Measurements from ENCODE around the gene CYTH3.
"Not testable (repeated sequence)": the region's sequence is repeated elsewhere in the genome, so short reads cannot be mapped to it uniquely, and the experiment has no call there.

Gene CYTH3

DNA sequence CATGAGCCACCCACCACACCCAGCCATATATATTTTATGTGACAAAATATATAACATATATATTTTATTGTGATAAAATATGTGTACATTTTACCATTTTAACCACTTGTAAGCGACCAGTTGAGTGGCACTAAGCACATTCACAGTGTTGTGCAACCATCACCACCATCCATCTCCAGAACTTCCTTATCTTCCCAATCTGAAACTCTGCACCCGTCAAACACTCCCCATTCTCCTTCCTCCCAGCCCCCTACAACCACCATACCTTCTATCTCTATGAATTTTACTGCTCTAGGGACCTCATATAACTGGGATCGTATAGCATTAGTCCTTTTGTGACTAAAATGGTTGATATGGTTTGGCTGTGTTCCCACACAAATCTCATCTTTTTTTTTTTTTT lies 20.8 kb upstream of the CYTH3 start:
- DNase-seq (ENCODE audit: low spot score) = no peak
- no peaks in the 10 kb centered on the region for H3K4me1 ChIP-seq (ENCODE audit: control insufficient read depth in 2 of 2, insufficient read depth in 1 of 2, low read depth in 1 of 2, low read length in 2 of 2)

DNA sequence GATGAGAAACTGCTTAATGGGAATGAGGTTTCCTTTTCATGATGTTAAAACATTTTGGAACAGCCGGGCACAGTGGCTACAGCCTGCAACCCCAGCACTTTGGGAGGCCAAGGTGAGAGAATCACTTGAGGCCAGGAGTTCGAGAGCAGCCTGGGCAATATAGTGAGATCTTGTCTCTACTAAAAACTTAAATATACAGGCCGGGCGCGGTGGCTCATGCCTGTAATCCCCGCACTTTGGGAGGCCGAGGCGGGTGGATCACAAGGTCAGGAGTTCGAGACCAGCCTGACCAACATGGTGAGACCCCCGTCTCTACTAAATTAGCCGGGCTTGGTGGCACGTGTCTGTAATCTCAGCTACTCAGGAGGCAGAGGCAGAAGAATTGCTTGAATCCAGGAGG lies 19.5 kb upstream of the CYTH3 start:
- H2BK15ac ChIP-seq (ENCODE audit: low read length); H4K8ac ChIP-seq (ENCODE audit: low read depth, low read length); H3K4me3 ChIP-seq (ENCODE audit: low read length in 2 of 2); H2BK12ac ChIP-seq (ENCODE audit: low read length); H3K4ac ChIP-seq (ENCODE audit: low read length); H3K79me1 ChIP-seq (ENCODE audit: low read depth, low read length); H3K18ac ChIP-seq (ENCODE audit: low read length); H4K91ac ChIP-seq (ENCODE audit: low read depth, low read length, poor library complexity); H3K4me2 ChIP-seq (ENCODE audit: insufficient read depth, low read length, poor library complexity, severe bottlenecking); H3K27ac ChIP-seq (replicated peaks; ENCODE audit: low read length); H3K36me3 ChIP-seq (replicated peaks in 1 of 2; ENCODE audit: control insufficient read depth in 2 of 2, insufficient read depth in 2 of 2, low read length in 2 of 2); DNase-seq (ENCODE audit: low spot score); H3K9ac ChIP-seq (ENCODE audit: low read depth, low read length, poor library complexity); H3K9me3 ChIP-seq (replicated peaks in 1 of 2; ENCODE audit: control insufficient read depth in 2 of 2, insufficient read depth in 1 of 2, low read depth in 1 of 2, low read length in 2 of 2); H2BK5ac ChIP-seq (ENCODE audit: low read length); H3K4me1 ChIP-seq (ENCODE audit: control insufficient read depth in 2 of 2, insufficient read depth in 1 of 2, low read depth in 1 of 2, low read length in 2 of 2); H2AK5ac ChIP-seq (ENCODE audit: low read depth, low read length); H3K14ac ChIP-seq (ENCODE audit: low read length); H3K23ac ChIP-seq (ENCODE audit: low read depth, low read length, poor library complexity); H2BK120ac ChIP-seq (ENCODE audit: low read depth, low read length); H3K27me3 ChIP-seq (ENCODE audit: control insufficient read depth in 3 of 3, insufficient read depth in 3 of 3, low read depth in 1 of 3, low read length in 3 of 3); H2AFZ ChIP-seq (ENCODE audit: low read length): not testable (repeated sequence)
- no CpG with 5 or more reads among the region's 12 CpGs for WGBS, 2 donors (ENCODE audit: extremely low coverage in 2 of 2, insufficient read length in 2 of 2, insufficient replicate concordance in 1 of 2)

More for the DNA sequence above, 20.8 kb upstream of the CYTH3 start:
- H2AK5ac ChIP-seq (ENCODE audit: low read depth, low read length) = no peak overlapping the region
- H3K9me3 ChIP-seq (replicated peaks in 1 of 2; ENCODE audit: control insufficient read depth in 2 of 2, insufficient read depth in 1 of 2, low read depth in 1 of 2, low read length in 2 of 2) = no peaks in the 10 kb centered on the region
- H2AFZ ChIP-seq (ENCODE audit: low read length) = no peak overlapping the region
- H2BK15ac ChIP-seq (ENCODE audit: low read length) = no peak overlapping the region
- H3K18ac ChIP-seq (ENCODE audit: low read length) = no peak overlapping the region
- H3K4ac ChIP-seq (ENCODE audit: low read length) = no peak overlapping the region
- H3K36me3 ChIP-seq (replicated peaks in 1 of 2; ENCODE audit: control insufficient read depth in 2 of 2, insufficient read depth in 2 of 2, low read length in 2 of 2) = no peaks in the 10 kb centered on the region
- H2BK5ac ChIP-seq (ENCODE audit: low read length) = no peak overlapping the region
- no peak overlapping the region for H3K14ac ChIP-seq (ENCODE audit: low read length)
- no peaks in the 10 kb centered on the region for H3K79me1 ChIP-seq (ENCODE audit: low read depth, low read length)
- no peak overlapping the region for H3K23ac ChIP-seq (ENCODE audit: low read depth, low read length, poor library complexity)
- no peak overlapping the region for H3K27ac ChIP-seq (replicated peaks; ENCODE audit: low read length)
- H2BK12ac ChIP-seq (ENCODE audit: low read length) = no peak overlapping the region
- no CpG with 5 or more reads among the region's 3 CpGs for WGBS, 2 donors (ENCODE audit: extremely low coverage in 2 of 2, insufficient read length in 2 of 2, insufficient replicate concordance in 1 of 2)
- no peak overlapping the region for H4K8ac ChIP-seq (ENCODE audit: low read depth, low read length)
- H3K27me3 ChIP-seq (ENCODE audit: control insufficient read depth in 3 of 3, insufficient read depth in 3 of 3, low read depth in 1 of 3, low read length in 3 of 3) = no peaks in the 10 kb centered on the region
- H4K91ac ChIP-seq (ENCODE audit: low read depth, low read length, poor library complexity) = no peak overlapping the region
- no peak overlapping the region for H3K9ac ChIP-seq (ENCODE audit: low read depth, low read length, poor library complexity)
- no peak overlapping the region for H3K4me3 ChIP-seq (ENCODE audit: low read length in 2 of 2)
- H2BK120ac ChIP-seq (ENCODE audit: low read depth, low read length) = no peak overlapping the region
- no peak overlapping the region for H3K4me2 ChIP-seq (ENCODE audit: insufficient read depth, low read length, poor library complexity, severe bottlenecking)

GRCh38 chr7:6291531-6291930 lies 19.1 kb upstream of the CYTH3 start:
- Histone ChIP-seq H4K8ac (ENCODE audit: low read depth, low read length) (no peak overlapping the region), H3K4me3 (ENCODE audit: low read length in 2 of 2) (no peak overlapping the region), H4K91ac (ENCODE audit: low read depth, low read length, poor library complexity) (no peak overlapping the region), H2BK120ac (ENCODE audit: low read depth, low read length) (no peak overlapping the region), H2BK5ac (ENCODE audit: low read length) (no peak overlapping the region), H2BK12ac (ENCODE audit: low read length) (no peak overlapping the region), H3K4me2 (ENCODE audit: insufficient read depth, low read length, poor library complexity, severe bottlenecking) (no peak overlapping the region), H3K79me1 (ENCODE audit: low read depth, low read length) (no peaks in the 10 kb centered on the region), H3K23ac (ENCODE audit: low read depth, low read length, poor library complexity) (no peak overlapping the region), H2AFZ (ENCODE audit: low read length) (no peak overlapping the region), H2BK15ac (ENCODE audit: low read length) (no peak overlapping the region), H3K4me1 (ENCODE audit: control insufficient read depth in 2 of 2, insufficient read depth in 1 of 2, low read depth in 1 of 2, low read length in 2 of 2) (no peaks in the 10 kb centered on the region), H3K27me3 (ENCODE audit: control insufficient read depth in 3 of 3, insufficient read depth in 3 of 3, low read depth in 1 of 3, low read length in 3 of 3) (no peaks in the 10 kb centered on the region), H3K9ac (ENCODE audit: low read depth, low read length, poor library complexity) (no peak overlapping the region), H3K14ac (ENCODE audit: low read length) (no peak overlapping the region), H3K4ac (ENCODE audit: low read length) (no peak overlapping the region), H3K18ac (ENCODE audit: low read length) (no peak overlapping the region), H3K27ac (replicated peaks; ENCODE audit: low read length) (no peak overlapping the region), H2AK5ac (ENCODE audit: low read depth, low read length) (no peak overlapping the region), H3K36me3 (replicated peaks in 1 of 2; ENCODE audit: control insufficient read depth in 2 of 2, insufficient read depth in 2 of 2, low read length in 2 of 2) (no peaks in the 10 kb centered on the region), H3K9me3 (replicated peaks in 1 of 2; ENCODE audit: control insufficient read depth in 2 of 2, insufficient read depth in 1 of 2, low read depth in 1 of 2, low read length in 2 of 2) (no peaks in the 10 kb centered on the region)
- no peak for DNase-seq (ENCODE audit: low spot score)
- WGBS, 2 donors (ENCODE audit: extremely low coverage in 2 of 2, insufficient read length in 2 of 2, insufficient replicate concordance in 1 of 2) = no CpG with 5 or more reads among the region's 5 CpGs

DNA sequence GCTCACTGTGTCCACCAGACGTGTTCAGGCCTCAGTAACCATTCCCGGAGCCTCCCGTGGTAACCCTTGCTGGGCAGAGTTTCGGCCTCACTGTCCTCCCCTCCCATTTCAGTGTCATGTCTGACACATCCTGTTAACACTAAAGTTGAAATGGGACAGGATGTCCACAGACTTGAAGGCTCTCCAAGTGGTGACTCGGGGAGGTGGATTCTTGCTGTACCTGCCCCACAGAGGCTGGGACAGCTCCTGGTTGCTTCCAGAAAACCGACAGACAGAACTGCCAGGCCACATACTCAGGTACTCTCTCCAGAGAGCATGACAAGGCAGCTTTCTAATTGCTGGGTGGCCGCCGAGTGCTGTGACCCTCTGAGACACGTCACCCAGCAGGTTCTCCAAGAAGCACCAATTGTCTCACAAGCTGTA lies 17.9 kb upstream of the CYTH3 start:
- H2AK5ac ChIP-seq (ENCODE audit: low read depth, low read length) = no peak overlapping the region
- H3K79me1 ChIP-seq (ENCODE audit: low read depth, low read length) = no peaks in the 10 kb centered on the region
- H3K4me2 ChIP-seq (ENCODE audit: insufficient read depth, low read length, poor library complexity, severe bottlenecking) = no peak overlapping the region
- H2BK120ac ChIP-seq (ENCODE audit: low read depth, low read length) = no peak overlapping the region
- WGBS, 2 donors (ENCODE audit: extremely low coverage in 2 of 2, insufficient read length in 2 of 2, insufficient replicate concordance in 1 of 2) = no CpG with 5 or more reads among the region's 9 CpGs
- H3K27ac ChIP-seq (replicated peaks; ENCODE audit: low read length) = no peak overlapping the region
- peak overlapping the region; percentile 81 for H2AFZ ChIP-seq (ENCODE audit: low read length)
- H3K18ac ChIP-seq (ENCODE audit: low read length) = no peak overlapping the region
- H2BK12ac ChIP-seq (ENCODE audit: low read length) = no peak overlapping the region
- no peaks in the 10 kb centered on the region for H3K27me3 ChIP-seq (ENCODE audit: control insufficient read depth in 3 of 3, insufficient read depth in 3 of 3, low read depth in 1 of 3, low read length in 3 of 3)
- H3K4me1 ChIP-seq (ENCODE audit: control insufficient read depth in 2 of 2, insufficient read depth in 1 of 2, low read depth in 1 of 2, low read length in 2 of 2) = no peaks in the 10 kb centered on the region
- no peak overlapping the region for H2BK5ac ChIP-seq (ENCODE audit: low read length)
- no peak overlapping the region for H3K4me3 ChIP-seq (ENCODE audit: low read length in 2 of 2)
- no peak for DNase-seq (ENCODE audit: low spot score)
- no peak overlapping the region for H4K8ac ChIP-seq (ENCODE audit: low read depth, low read length)
- no peak overlapping the region for H3K4ac ChIP-seq (ENCODE audit: low read length)
- H3K23ac ChIP-seq (ENCODE audit: low read depth, low read length, poor library complexity) = no peak overlapping the region
- no peak overlapping the region for H3K9ac ChIP-seq (ENCODE audit: low read depth, low read length, poor library complexity)
- no peak overlapping the region for H2BK15ac ChIP-seq (ENCODE audit: low read length)
- no peak overlapping the region for H3K14ac ChIP-seq (ENCODE audit: low read length)
- H3K9me3 ChIP-seq (replicated peaks in 1 of 2; ENCODE audit: control insufficient read depth in 2 of 2, insufficient read depth in 1 of 2, low read depth in 1 of 2, low read length in 2 of 2) = no peaks in the 10 kb centered on the region
- H4K91ac ChIP-seq (ENCODE audit: low read depth, low read length, poor library complexity) = no peak overlapping the region
- no peaks in the 10 kb centered on the region for H3K36me3 ChIP-seq (replicated peaks in 1 of 2; ENCODE audit: control insufficient read depth in 2 of 2, insufficient read depth in 2 of 2, low read length in 2 of 2)
